NCI-H2081 treated with DMSO at 0.1 percent for 48 hours (cell line): Measurements from ENCODE around the gene PIEZO2.
"Not testable (repeated sequence)": the region's sequence is repeated elsewhere in the genome, so short reads cannot be mapped to it uniquely, and the experiment has no call there.

Source experiments
- DNase-seq: peaks from one replicate; lab custom pipeline; 2025; lab: John Stamatoyannopoulos, UW

Gene PIEZO2

DNA sequence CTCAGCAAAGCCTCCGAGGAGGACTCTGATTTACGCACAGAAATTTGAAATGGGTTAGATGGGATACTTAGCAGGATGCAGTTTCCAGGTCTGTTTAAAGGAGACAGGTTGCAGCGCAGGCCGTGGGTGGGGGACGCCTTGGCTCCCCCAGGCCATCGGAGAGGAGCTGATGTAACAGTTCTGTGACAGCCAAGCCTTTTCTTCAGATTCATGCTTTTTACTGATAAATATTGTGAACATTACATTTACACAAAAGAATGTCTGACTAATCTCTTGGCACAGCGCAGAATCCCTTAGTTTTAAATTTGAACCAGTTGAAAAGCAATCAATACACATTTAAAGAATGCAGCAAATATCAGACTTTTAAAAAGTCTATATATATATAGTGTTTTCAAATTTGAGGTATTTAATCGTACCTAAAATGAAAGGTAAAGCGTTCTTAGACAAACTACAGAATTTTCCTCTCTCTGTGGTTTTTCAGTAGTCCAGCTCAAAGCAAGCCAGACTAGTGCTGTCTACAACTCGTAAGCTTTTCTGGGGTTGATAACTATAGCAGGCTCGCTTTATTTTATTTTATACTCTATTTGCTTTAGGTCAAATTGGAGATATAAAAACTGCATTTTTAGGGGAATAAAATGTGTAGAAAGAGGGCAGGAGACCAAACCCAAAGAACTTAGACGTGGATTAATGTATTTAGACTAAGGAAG lies 221.9 kb downstream of the PIEZO2 start:
- DNase-seq: no peak

DNA sequence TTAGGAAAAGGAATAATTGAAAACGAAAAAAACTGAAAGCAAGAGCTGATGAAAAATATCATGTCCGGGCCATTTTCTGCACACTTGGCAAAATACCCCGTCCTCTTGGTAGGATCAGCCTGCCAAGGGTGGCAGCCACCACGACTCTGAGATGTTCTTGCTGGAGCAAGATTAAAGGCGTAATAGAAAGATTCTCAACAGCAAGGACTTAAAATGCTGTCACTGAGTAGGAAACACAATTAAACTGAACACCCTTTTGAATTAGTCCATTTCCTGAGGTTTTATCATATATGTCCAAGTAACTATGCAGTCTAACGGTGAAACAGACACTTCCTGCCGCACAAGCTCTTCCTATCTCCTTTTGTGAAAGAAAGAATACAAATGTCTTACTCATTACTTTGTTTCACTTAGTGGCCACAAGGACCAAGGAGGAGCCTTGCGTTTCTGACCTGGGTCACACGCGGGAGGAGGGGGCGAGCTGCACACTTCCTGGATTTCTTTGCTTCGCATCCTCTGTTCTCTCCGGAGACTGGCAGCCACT lies 222.7 kb downstream of the PIEZO2 start:
- DNase-seq: no peak

DNA sequence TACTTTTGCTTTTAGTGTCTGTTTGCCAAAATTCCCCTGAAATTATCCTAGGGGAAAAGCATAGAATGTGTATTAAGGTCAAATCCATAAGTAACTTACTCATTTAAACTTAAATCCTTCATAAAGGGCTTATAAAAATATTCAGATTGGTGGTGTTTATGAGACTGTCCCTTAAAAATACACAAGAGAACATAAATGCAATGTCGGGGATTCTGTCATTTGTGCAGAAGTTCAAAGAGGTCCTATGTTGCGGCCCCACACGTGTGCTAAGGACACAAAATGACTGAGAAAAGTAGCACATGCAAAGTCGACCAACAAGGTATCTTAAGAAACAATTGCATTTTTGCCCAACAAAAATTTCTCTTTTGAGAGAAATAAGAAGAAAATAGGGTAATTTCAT lies 225.1 kb downstream of the PIEZO2 start:
- DNase-seq: no peak

DNA sequence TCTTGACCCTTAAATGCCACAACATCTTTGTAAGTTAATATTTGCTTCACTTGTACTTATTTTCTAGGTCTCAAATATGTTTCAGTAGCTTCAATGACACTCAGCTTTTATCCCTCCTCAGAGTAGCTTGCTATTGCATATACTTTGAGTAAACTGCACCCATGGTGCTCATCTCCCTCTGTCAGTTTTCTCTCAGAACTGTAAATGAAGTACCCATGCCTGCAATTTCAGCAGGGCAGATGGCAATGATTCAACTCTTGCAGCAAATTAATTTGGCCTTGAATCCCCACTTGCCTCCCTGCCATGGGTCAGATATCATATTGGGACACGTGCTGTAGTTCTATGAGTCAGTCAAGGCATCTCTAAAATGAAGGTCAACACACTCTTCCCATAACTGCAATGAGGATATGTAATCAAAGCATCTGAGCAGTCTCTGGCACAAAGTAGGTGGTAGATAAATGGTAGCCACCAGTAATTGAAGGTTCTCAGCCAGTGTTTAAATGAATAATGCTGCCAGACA lies 225.8 kb downstream of the PIEZO2 start:
- DNase-seq: no peak

DNA sequence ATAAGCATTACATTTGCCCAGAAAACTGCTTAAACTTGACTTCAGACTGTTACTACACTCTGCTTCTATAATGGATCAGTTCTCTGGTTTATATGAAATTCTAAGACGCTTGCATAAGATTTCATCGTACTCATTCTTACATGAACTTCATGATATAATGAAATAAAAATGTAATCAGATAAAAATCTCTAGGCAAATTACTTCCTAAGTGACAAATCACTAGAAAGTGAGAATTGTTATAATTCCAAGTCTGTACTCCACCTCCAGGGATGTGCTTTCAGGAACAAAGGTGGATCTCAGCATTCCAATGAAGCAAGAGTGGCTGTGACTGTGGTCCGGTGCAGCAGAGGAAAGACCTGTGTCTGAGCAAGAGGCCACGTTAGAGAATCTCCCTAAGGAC lies 226.2 kb downstream of the PIEZO2 start:
- no peak for DNase-seq

DNA sequence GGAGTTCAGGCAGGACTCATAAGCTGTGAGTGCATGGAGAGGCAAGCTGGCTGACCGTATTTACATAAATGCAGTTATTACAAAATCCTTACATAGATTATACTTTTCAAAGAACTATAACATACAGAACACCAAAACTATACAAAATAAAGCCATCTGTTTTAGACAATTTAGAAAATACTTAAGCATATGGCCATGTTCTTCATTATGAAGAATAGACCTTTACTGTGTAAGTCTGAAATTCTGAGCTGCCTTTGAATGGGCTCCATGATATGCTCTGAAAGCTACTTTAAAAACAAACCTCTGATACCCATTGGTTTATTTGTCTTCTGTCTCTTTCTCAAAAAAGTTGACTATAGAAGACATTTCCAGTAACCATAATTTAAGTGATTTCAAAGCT lies 226.7 kb downstream of the PIEZO2 start:
- not testable (repeated sequence) for DNase-seq

DNA sequence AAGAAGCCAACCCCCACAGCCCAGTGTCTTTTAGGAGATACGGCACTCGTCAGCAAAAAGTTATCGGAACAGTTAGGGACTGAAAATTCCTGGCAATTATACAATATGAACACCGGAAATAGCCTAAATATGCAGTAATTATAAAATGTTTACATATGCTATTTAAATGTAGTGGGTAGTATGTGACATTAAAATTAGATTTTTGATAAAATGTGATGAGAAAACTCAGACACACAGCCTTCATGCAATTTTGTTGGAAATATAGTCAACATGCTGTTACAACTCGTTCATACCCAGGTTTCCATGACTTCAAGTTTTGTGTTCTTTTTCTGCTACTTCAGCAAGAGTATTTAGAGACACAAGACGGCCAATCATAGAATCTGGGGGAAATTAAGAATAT lies 229.1 kb downstream of the PIEZO2 start:
- not testable (repeated sequence) for DNase-seq

DNA sequence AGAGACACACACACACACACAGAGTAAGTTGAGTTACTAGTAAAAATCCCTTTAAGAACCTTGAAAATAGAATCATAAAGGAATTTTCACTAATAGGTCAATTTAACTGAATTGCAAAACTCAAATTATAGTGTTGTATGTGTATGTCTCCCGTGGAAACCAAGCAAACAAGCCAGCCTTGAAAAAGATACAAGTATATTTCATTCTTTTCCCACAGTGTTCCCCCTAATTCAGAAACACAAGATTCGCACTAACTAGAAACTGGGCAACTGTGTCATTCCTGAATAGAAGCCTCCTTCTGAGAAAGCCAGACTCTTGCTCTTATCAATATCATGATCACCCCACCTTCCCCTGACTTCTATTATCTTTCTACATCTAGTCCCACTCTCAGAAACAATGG lies 229.5 kb downstream of the PIEZO2 start:
- DNase-seq: no peak

DNA sequence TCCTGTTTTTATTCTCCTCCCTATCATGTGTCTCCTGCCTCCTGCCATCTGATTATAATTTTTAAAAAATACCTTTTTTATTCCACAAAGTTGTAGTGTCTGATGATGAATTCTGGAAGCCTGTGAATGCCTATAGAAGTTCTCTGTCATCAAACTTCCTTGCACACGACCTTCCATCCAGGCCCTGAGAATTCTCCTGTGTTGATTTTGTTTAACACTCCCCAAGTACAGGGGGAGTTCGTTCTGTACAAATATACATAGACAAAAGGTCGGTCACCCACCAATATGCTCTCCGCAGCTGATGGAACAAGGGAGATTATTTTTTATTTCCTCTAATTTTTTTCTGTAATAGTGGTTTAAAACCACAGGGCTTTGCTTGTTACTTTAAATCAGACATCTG lies 232.5 kb downstream of the PIEZO2 start:
- DNase-seq: no peak

DNA sequence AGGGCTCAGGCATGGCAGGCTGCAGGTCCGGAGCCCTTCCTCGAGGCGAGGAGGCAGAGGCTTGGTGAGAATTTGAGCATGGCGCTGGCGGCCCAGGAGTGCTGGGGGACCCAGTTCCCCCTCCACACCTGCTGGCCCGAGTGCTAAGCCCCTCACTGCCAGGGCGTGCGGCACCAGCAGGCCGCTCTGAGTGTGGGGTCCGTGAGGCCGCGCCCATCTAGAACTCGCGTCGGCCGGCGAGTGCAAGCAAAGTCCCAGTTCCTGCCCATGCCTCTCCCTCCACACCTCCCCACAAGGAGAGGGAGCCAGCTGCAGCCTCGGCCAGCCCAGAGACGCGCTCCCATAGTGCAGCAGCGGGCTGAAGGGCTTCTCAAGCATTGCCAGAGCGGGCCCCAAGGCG lies 233.0 kb downstream of the PIEZO2 start:
- no peak for DNase-seq

DNA sequence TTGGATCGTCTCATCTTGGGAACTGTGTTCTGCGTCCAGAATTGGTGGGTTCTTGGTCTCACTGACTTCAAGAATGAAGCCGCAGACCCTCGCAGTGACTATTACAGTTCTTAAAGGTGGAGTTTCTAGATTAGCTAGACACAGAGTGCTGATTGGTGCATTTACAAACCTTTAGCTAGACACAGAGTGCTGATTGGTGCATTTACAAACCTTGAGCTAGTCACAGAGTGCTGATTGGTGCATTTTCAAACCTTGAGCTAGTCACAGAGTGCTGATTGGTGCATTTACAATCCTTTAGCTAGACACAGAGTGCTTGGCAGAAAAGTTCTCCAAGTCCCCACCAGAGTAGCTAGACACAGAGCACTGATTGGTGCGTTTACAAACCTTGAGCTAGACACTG lies 233.6 kb downstream of the PIEZO2 start:
- DNase-seq: not testable (repeated sequence)

DNA sequence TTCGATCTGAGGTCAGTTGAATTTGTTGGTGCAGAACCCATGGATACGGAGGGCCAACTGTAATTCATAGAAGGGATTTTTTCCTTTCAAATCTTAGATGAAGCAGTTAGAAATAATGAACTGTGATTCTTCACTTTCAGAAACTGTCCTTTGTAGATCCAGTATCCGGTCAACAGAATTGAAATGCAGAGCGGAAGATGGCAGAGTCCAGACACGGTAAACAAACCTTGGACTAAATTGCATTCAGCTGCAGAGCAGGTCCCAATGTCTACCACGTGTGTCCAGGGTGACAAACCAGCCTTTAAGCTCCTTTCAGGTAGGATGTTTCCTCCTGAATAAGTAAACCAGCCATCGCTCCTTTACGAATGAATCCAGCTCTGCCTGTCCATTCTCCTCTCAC lies 234.8 kb downstream of the PIEZO2 start:
- not testable (repeated sequence) for DNase-seq

DNA sequence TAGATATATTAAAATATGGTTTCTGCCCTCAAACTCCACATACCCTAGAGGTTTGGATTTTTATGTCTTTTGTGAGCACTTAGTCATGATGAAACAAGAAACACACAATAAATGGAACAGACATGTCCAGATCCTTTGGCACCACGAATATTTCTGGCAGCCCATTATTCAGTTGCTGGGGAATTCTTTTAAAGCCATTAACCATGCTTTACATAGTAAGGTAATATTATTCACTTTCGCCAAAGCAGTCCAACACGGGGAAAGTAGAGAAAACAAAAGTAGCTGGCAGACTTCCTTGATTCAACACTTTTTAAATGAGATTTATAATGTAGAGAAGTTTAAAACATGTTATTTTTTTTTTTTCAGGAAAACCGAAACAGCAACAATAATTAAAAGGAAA lies 235.4 kb downstream of the PIEZO2 start:
- no peak for DNase-seq

DNA sequence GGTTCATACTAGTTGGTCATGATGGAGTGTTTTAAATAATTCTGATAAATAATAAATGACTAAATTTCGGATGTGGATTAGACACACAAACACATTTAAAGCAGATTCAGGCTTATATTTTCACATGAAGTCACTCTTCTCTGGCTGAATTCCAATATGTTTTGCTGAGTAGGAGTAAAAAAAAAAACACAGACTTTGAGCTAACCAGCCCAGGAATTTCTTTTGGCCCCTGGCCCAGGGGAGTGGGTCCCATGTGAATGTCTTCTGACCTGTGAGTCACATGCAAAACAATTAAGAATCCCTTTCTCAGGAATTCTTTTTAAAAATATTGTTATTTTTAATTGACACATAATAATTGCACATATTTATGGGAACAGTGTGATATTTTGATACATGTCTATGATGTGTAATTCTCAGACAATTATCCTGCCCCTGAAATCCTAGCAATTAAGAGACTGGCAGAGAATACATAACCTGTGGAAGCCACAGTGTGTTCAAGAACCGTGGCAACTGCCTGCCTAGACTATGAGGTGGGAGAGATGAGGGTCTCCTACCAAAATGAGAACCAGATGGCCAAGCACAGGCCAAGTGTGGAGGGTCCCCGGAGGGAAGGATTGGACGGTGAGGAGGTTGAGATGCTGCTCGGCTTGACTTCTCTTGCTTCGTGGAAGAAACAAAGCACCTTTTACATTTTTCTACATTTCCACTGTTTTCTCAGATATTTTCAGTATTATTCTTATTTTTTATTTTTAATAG lies 236.4 kb downstream of the PIEZO2 start:
- DNase-seq: no peak

DNA sequence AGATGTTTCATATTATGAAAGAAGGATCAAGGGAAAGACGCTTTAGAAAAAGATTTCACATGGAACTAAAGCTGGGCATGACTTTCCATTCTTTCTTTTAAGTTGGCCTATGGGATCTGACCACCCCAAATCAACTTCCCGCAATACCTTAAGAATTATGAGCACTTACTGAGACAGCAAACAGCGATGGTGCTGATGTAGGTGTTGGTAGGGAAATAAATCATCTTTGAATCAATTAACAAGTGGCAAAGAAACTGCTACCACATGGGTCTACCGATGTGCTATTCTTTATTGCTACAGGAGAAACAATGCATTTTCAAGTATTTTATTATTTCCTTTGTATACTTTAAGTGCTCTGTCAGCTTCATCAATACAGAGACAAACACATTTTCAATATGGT lies 239.6 kb downstream of the PIEZO2 start:
- no peak for DNase-seq

DNA sequence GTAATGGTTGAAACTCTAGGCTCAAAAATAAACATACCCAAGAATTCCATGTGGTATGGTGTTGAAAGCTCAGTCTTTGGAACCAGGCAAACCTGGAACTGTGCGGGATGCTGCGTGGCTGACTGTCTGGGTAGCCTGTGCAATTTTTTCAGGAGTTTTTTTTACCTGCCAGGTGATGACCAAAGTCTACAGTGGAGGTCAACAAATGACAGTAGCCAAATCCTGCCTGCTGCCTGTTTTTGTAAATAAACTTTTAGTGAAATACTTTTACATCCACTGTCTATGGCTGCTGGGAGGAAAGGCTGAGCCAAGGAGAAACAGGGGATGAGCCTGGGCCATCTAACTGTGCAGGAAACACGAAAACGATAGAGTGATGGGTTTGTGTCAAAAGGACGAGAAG lies 240.6 kb downstream of the PIEZO2 start:
- DNase-seq: no peak

DNA sequence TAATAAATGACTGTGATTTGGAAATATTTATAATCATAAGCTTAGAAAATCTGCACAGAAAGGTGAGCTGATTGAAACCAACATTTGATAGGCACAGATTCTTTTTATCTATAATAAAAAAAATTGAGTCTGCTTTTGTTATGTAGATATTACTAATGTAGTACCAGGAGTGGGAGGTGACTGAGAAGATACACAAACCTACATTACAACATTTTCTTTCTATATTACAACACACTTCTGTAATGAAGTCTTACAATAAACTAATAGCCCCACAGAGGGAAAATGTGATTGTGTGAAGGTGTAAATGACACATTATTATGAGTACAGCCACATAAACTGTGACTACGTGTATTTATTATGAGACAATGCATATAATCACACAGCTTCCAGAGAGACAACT lies 241.6 kb downstream of the PIEZO2 start:
- DNase-seq: no peak

DNA sequence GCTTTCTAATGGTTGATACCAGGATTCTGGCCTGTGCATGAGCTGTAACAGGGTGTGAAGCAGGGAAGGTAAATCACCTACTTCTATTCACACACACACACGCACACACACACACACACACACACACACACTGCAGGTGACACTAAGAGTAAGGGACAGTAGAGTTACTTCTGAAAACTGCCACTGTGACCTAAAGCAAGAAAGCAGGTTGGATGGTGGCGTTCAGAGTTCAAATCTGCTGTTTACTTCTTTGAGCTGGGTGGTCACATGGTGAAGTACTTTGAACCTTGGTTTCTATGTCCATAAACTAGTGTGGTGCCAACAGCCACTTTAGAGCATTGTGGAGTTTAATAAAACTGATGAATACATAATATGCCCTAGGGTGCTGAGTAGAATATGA lies 248.0 kb downstream of the PIEZO2 start:
- no peak for DNase-seq

DNA sequence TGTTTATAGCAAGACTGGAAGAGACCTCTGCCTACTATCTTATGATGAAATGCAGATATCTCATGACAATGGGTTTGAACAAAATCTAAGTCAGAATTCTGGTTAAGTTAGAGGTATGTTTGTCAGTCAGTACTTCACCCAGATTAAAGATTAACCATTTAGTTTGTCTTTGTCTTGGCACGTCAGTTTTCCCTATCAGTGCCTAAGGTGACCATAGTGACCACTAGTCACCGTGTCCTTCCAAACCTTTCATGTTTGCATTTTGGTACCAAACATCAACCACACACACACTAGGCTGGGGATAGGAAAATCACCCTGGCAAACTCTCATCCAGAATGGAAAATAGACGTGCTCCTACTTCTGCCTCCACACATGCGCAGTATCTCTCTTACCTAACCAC lies 248.9 kb downstream of the PIEZO2 start:
- no peak for DNase-seq

DNA sequence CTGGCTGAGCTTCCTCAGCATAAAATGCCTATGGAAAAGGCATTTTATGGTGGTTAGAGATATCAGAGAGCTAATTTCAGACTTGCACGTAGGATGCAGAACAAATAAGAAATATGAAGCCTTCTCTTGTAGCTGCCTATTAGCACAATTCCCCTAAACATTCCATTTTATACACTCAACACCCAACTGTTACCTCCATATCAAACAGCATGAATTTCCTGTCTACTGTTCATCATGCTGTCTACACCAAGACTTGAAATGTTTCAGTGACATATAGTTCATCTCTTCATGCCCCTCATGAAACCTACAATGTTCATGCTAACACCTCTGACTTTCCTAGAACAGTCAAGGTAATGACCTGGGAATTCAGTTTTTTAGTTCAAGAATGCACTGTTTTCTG lies 249.9 kb downstream of the PIEZO2 start:
- no peak for DNase-seq

DNA sequence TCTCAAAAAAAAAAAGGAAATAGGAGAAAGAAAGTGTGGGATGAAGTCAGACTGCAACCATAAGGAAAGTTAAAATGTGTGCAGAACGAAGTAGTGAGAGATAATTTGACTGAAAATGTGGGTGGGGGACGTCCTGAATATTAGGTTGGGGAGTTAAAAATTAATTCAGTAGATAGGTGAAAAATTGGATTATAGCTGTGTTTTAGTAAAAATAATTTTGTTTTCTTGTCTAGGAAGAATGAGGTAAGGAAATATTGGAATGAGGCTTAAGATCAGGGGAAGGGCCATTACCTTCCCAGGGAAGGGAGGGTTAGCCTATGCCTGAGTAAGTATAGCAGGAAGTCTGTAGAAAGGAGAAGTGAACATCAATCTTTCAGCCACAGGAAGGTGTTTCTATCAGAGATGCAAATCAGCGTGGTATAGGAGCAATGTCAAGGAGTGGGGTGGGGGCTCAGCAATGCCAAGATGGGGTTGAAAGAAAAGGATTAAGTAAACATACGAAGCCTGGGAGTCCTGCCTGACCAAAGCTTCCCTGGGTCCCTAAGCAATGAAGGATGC lies 250.9 kb downstream of the PIEZO2 start:
- DNase-seq: no peak

DNA sequence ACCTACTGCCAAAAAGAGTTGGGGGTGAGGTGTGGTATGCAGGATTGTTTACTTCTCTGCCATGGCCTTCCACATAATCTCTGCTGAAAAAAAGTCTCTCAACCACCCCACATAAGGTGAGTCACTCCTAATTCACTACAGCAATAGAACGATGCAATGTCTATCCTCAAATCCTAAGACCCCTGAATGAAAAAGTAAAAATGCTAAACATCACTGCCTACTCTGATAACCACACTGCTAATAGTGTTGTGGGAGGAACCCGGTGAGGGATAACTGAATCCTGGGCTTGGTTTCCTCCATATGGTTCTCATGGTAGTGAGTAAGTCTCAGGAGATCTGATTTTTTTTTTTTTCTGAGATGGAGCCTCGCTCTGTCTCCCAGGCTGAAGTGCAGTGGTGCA lies 252.5 kb downstream of the PIEZO2 start:
- DNase-seq: no peak

DNA sequence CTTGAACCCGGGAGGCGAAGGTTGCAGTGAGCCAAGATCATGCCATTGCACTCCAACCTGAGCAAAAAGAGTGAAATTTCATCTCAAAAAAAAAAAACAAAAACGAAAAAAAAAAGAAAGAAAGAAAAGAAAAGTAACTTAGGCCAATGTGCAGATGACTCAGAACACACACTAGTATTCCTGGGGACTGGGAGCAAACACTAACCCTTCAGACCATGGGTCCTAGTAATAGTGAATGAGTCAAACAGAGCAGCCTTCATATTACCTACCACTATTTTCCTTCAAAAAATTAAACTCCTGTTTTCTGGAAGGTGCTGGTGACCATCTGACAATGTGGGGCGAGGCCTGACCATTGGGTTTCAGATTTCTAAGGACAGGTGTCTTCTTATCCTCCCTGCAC lies 253.4 kb downstream of the PIEZO2 start:
- no peak for DNase-seq
